GM12878 (cell line): Measurements from ENCODE around the gene PABPN1. TPM values are rescaled to one million over a fixed set of nuclear protein-coding genes. Genes with fewer than 3 reads are reported as not detected.

ENCODE experiments used
- ATAC-seq: fragments of 200-7000 bp; cut with Tn5 transposase; 3 replicates; pipeline ENCODE4 v1.9.1; 2020; ENCODE audit warnings: mild to moderate bottlenecking, moderate library complexity
- BruUV-seq: library from RNA; stranded (reverse); fragments of 400-500 nt; replicated peaks from 2 replicates; lab custom pipeline; 2021; lab: Mats Ljungman, UMichigan
- CTCF ChIA-PET: fragments of 300-600 bp; sonication (Branson Sonifier 250); formaldehyde crosslinking; extraction: SDS; loops from one replicate; lab custom pipeline; 2021; ENCODE audit warnings: inconsistent platforms; lab: Yijun Ruan, JAX
- POLR2A ChIA-PET: fragments of 350-600 bp; formaldehyde crosslinking; extraction: SDS; loops from one replicate; lab custom pipeline; 2021; ENCODE audit warnings: inconsistent platforms; lab: Charles Lee
- RAD21 ChIA-PET: fragments of 300-600 bp; sonication (Branson Sonifier 250); formaldehyde crosslinking; loops from one replicate; lab custom pipeline; 2023; ENCODE audit warnings: antibody characterized with exemption; ENCODE audit not compliant: unreplicated experiment; lab: Charles Lee
- SMC1A ChIA-PET: fragments of 300-600 bp; sonication (Branson Sonifier 250); formaldehyde crosslinking; loops from one replicate; lab custom pipeline; 2023; ENCODE audit not compliant: unreplicated experiment, uncharacterized antibody; lab: Charles Lee
- DNase-seq: peaks from one replicate; pipeline ENCODE4 v3.0.0-alpha.2; 2011; ENCODE audit warnings: low read depth, low spot score
- FAIRE-seq: peaks from 3 replicates; lab custom pipeline; 2011; peaks lifted over from hg19 to GRCh38; lab: Jason Lieb, UNC
- H2AFZ ChIP-seq: 2 replicates; pipeline ENCODE4 v1.6.0; 2011; ENCODE audit warnings: low read depth, low read length, control low read depth; ENCODE audit not compliant: control insufficient read depth
- H3K27ac ChIP-seq: 2 replicates; pipeline ENCODE4 v1.5.1; 2011; ENCODE audit warnings: control low read depth; ENCODE audit not compliant: control insufficient read depth, insufficient read depth
- H3K27me3 ChIP-seq, 2 experiments: replicated peaks in 1 of 2; 2 replicates each; pipeline versions ENCODE4 v1.6.0 to v1.6.1; 2011; ENCODE audit warnings: low read length in 1 of 2; ENCODE audit not compliant: control insufficient read depth in 2 of 2, insufficient read depth in 2 of 2
- H3K36me3 ChIP-seq, 2 experiments: 2 replicates each; pipeline ENCODE4 v1.5.1; 2011; ENCODE audit warnings: low read length in 1 of 2; ENCODE audit not compliant: control insufficient read depth in 2 of 2, insufficient read depth in 2 of 2
- H3K4me1 ChIP-seq: 2 replicates; pipeline ENCODE4 v1.6.1; 2011; ENCODE audit warnings: mild to moderate bottlenecking, low read length, moderate library complexity, mixed read lengths; ENCODE audit not compliant: control insufficient read depth, insufficient read depth
- H3K4me2 ChIP-seq: 2 replicates; pipeline ENCODE4 v1.6.0; 2011; ENCODE audit warnings: control low read depth; ENCODE audit not compliant: control insufficient read depth, insufficient read depth
- H3K4me3 ChIP-seq: fragments of 200-600 bp; sonication (generic); 2 replicates; pipeline ENCODE4 v1.5.1; 2016
- H3K79me2 ChIP-seq: 2 replicates; pipeline ENCODE4 v1.6.0; 2011; ENCODE audit warnings: low read length; ENCODE audit not compliant: control insufficient read depth, insufficient read depth
- H3K9ac ChIP-seq: 2 replicates; pipeline ENCODE4 v1.8.0; 2011; ENCODE audit warnings: low read length, control low read depth, mixed read lengths; ENCODE audit not compliant: control insufficient read depth, insufficient read depth
- H3K9me3 ChIP-seq: replicated peaks from 3 replicates; pipeline ENCODE4 v1.5.1; 2011; ENCODE audit warnings: mild to moderate bottlenecking, low read length; ENCODE audit not compliant: control insufficient read depth, insufficient read depth
- H4K20me1 ChIP-seq: 2 replicates; pipeline ENCODE4 v1.6.0; 2011; ENCODE audit not compliant: control insufficient read depth, insufficient read depth
- CBFB ChIP-seq: IDR thresholded peaks from 2 replicates; pipeline ENCODE4 v1.6.1; 2016; ENCODE audit warnings: antibody characterized with exemption, low read depth
- CEBPZ ChIP-seq: fragments of 150-350 bp; IDR thresholded peaks from 2 replicates; pipeline ENCODE4 v1.6.1; 2016; ENCODE audit warnings: low read depth, low read length
- CHD1 ChIP-seq: IDR thresholded peaks from 2 replicates; pipeline ENCODE4 v1.6.1; 2012; ENCODE audit warnings: low read depth, low read length, improper control_type of control experiment
- CREB1 ChIP-seq: IDR thresholded peaks from 2 replicates; pipeline ENCODE4 v1.6.1; 2012; ENCODE audit warnings: low read depth, mild to moderate bottlenecking, inconsistent platforms
- FOXM1 ChIP-seq: IDR thresholded peaks from 2 replicates; pipeline ENCODE4 v1.6.1; 2012; ENCODE audit warnings: low read depth, mild to moderate bottlenecking, inconsistent platforms, low read length, moderate library complexity
- MAX ChIP-seq: IDR thresholded peaks from 2 replicates; pipeline ENCODE4 v1.6.1; 2012; ENCODE audit warnings: low read depth, low read length, improper control_type of control experiment
- MEF2A ChIP-seq: IDR thresholded peaks from 2 replicates; pipeline ENCODE4 v1.6.1; 2011; ENCODE audit warnings: low read depth, mild to moderate bottlenecking, low read length, moderate library complexity; ENCODE audit not compliant: insufficient read depth
- PAX5 ChIP-seq: IDR thresholded peaks from 2 replicates; pipeline ENCODE4 v1.6.1; 2011; ENCODE audit warnings: low read depth, low read length, borderline replicate concordance
- RFX5 ChIP-seq: IDR thresholded peaks from 2 replicates; pipeline ENCODE4 v1.6.1; 2011; ENCODE audit warnings: low read depth, low read length, improper control_type of control experiment
- TBL1XR1 ChIP-seq: IDR thresholded peaks from 2 replicates; pipeline ENCODE4 v1.6.1; 2012; ENCODE audit warnings: low read depth, low read length, improper control_type of control experiment
- TCF12 ChIP-seq: IDR thresholded peaks from 2 replicates; pipeline ENCODE4 v1.6.1; 2011; ENCODE audit warnings: low read depth, mild to moderate bottlenecking, low read length
- ZSCAN29 ChIP-seq: fragments of 450-650 bp; IDR thresholded peaks from 2 replicates; pipeline ENCODE4 v1.6.1; 2017; ENCODE audit warnings: mild to moderate bottlenecking, moderate library complexity
- WGBS: methylation state at CpG from one replicate; pipeline ENCODE4 v1.1.6; 2016; ENCODE audit warnings: low lambda C conversion rate; ENCODE audit not compliant: insufficient replicate concordance, insufficient coverage; ENCODE audit errors: missing lambda C conversion rate; 5-methylcytosine and 5-hydroxymethylcytosine counted together
- in situ Hi-C: fragments of 300-500 bp; cut with MboI; formaldehyde crosslinking; loops from 9 replicates; pipeline ENCODE4 v1.14.3; 2018; ENCODE audit warnings: mixed read lengths
- intact Hi-C: fragments of 100-400 bp; cut with micrococcal nuclease; formaldehyde crosslinking; loops from one replicate; pipeline ENCODE4 v1.14.2; 2022; ENCODE audit not compliant: unreplicated experiment
- polyA plus RNA-seq, 11 experiments: library from polyadenylated mRNA; depleted of rRNA in 4 of 11; unstranded in 6 of 11; stranded (reverse) in 5 of 11; fragments of >200 nt; fragmentation: Nextera tagmentation in 4 of 11; fragmentation: Illumina TruSeq in 1 of 11; extraction: Ambion mirVana in 4 of 11; extraction: Trizol in 1 of 11; gene quantifications; 1 replicate in 1 of 11; 2 replicates in 10 of 11; pipeline versions ENCODE4 v1.2.1 to v1.2.3, GENCODE V29; 2011 to 2016; ENCODE audit warnings: inconsistent platforms in 2 of 11, missing spikeins in 2 of 11, low read depth in 1 of 11
- total RNA-seq, 4 experiments: library from RNA; depleted of rRNA in 3 of 4; stranded (reverse); fragments of >200 nt in 3 of 4; fragmentation: Illumina TruSeq in 1 of 4; extraction: Trizol in 1 of 4; gene quantifications; 2 replicates each; pipeline versions ENCODE4 v1.2.1 to v1.2.3, GENCODE V29; 2013 to 2021

The PABPN1 gene
- total and polyA plus RNA-seq, 10 of the 15 experiments (the other 5 are each of a cell fraction or from before 2014, with no cell fraction given): 31.3 to 248 (median 103) TPM

- DNase-seq (no peak), FAIRE-seq (no peak), ATAC-seq (no peak)
- H3K9ac ChIP-seq: no peak overlapping the region
- peaks cover 17% of the 10 kb centered on the region for H3K4me1 ChIP-seq
- peaks cover 0 to 3% of the 10 kb centered on the region in 2 experiments; a peak in 1 of 4 replicates for H3K36me3 ChIP-seq
- H4K20me1 ChIP-seq: no peaks in the 10 kb centered on the region
- no peak overlapping the region for H2AFZ ChIP-seq
- intact Hi-C loops: no loop called here
- no TSS peak for BruUV-seq
- no peak overlapping the region for H3K4me2 ChIP-seq
- H3K4me3 ChIP-seq: no peak overlapping the region
- peaks cover 27% of the 10 kb centered on the region for H3K79me2 ChIP-seq
- CTCF ChIA-PET: interaction anchor here (1.0 to 1.1 kb wide), 3 partner anchors 10 to 19 kb away, joined by 3 read pairs; no protein-coding TSS in a partner anchor
- no peak overlapping the region for H3K27ac ChIP-seq
- SMC1A ChIA-PET: interaction anchor here (2.5 kb wide), 1 partner anchor 10 kb away, joined by 10 read pairs; the partner anchor contains the start of gene PABPN1
- POLR2A ChIA-PET: interaction anchor here (1.2 to 3.3 kb wide), 2 partner anchors 11 to 23 kb away, joined by 5 to 15 read pairs; partner anchors contain the start of gene PABPN1
- RAD21 ChIA-PET: interaction anchor here (0.6 kb wide), 1 partner anchor 936 kb away, joined by 4 read pairs; no protein-coding TSS in a partner anchor
- in situ Hi-C loops: loop anchor here (25.0 kb wide), 1 partner anchor 802 kb away; the partner anchor contains the start of genes DCAF11 and NRL
- 88% methylated on average over 1 of the region's 1 CpG for WGBS
- no peaks in the 10 kb centered on the region for H3K9me3 ChIP-seq
- no peak for TF ChIP-seq MEF2A
- TF ChIP-seq MAX: no peak
- TF ChIP-seq PAX5: no peak
- no peak for TF ChIP-seq ZSCAN29
- no peak for TF ChIP-seq CHD1
- TF ChIP-seq TCF12: no peak
- TF ChIP-seq TBL1XR1: no peak
- TF ChIP-seq FOXM1: no peak
- no peak for TF ChIP-seq RFX5
- no peak for TF ChIP-seq CEBPZ
- no peak for TF ChIP-seq CREB1
- no peak for TF ChIP-seq CBFB
- no peaks in the 10 kb centered on the region for H3K27me3 ChIP-seq
These were observed 10.7 kb upstream of the PABPN1 start for GRCh38 chr14:23310546-23310945.
